Measurements from ENCODE around the gene ATP1A3. TPM values are rescaled to one million over a fixed set of nuclear protein-coding genes. Genes with fewer than 3 reads are reported as not detected.

ATP1A3 gene
- total and polyA plus RNA-seq, 8 donors, result 0.09 to 1.2 (median 0.32) TPM

- H3K4me3 ChIP-seq, result peak overlapping the region; percentile 19 to 58 (median 34)
- no peaks in the 10 kb centered on the region for H3K27me3 ChIP-seq
- DNase-seq, result no peak
- intact Hi-C loops (cut with DNase I), result no loop called here
- no peaks in the 10 kb centered on the region for H3K4me1 ChIP-seq
- no peak for FAIRE-seq
- TF ChIP-seq, protein P1, sequence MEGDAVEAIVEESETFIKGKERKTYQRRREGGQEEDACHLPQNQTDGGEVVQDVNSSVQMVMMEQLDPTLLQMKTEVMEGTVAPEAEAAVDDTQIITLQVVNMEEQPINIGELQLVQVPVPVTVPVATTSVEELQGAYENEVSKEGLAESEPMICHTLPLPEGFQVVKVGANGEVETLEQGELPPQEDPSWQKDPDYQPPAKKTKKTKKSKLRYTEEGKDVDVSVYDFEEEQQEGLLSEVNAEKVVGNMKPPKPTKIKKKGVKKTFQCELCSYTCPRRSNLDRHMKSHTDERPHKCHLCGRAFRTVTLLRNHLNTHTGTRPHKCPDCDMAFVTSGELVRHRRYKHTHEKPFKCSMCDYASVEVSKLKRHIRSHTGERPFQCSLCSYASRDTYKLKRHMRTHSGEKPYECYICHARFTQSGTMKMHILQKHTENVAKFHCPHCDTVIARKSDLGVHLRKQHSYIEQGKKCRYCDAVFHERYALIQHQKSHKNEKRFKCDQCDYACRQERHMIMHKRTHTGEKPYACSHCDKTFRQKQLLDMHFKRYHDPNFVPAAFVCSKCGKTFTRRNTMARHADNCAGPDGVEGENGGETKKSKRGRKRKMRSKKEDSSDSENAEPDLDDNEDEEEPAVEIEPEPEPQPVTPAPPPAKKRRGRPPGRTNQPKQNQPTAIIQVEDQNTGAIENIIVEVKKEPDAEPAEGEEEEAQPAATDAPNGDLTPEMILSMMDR (IDR thresholded peaks at IDR 0.05), result no peak
- no peaks in the 10 kb centered on the region for H3K9me3 ChIP-seq
- H3K36me3 ChIP-seq, result no peaks in the 10 kb centered on the region
- H3K27ac ChIP-seq, result no peak overlapping the region
- peak; percentile 56 to 70 (median 59) for ATAC-seq
- 2% methylated on average over 21 to 29 of the region's 29 CpGs for WGBS, 2 donors
Observed at GRCh38 chr19:41928754-41929535, 65.1 kb downstream of the ATP1A3 start.

DNA sequence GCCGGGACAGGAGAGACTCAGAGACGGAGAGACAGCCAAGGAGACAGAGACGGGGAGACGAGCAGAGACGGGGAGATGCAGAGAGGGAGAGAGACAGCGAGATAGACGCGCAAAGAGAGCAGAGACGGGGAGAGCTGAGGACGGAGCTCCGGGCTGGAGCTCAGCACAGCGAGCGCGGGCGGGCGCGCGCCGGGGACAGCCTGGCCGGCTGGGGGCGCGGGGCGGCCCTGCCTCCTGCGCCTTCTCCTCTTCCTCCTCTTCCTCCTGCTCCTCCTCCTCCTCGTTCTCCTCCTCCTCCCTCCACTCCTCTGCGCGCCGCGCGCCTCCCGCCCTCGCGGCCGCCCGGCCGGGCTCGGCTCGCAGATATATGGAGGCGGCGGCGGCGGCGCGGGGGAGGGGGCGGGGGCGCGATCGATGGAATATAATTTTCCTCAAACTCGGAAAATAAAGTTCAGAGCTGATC lies 65.8 kb downstream of the ATP1A3 start, which contains the start of gene ERFL:
Gene ERFL (minus strand): TSS at position 229 of the 463 bp plus-strand sequence. CDS start 15,530 bp downstream, outside the sequence.
- intact Hi-C loops (cut with DNase I), result no loop called here
- ATAC-seq (peak; percentile 37 to 73 (median 69)), FAIRE-seq (no peak), DNase-seq (no peak)
- no peaks in the 10 kb centered on the region for H3K9me3 ChIP-seq
- H3K4me1 ChIP-seq, result no peaks in the 10 kb centered on the region
- TF ChIP-seq, protein P1 (IDR thresholded peaks at IDR 0.05), result no peak
- no peak within 1 kb of the TSS for H3K27ac ChIP-seq
- 1 to 2% methylated on average over 25 to 49 of the region's 49 CpGs for WGBS, 2 donors
- no peaks in the 10 kb centered on the region for H3K36me3 ChIP-seq
- H3K4me3 ChIP-seq, result peak within 1 kb of the TSS; percentile 19 to 58 (median 34)
- no peaks in the 10 kb centered on the region for H3K27me3 ChIP-seq

GRCh38 chr19:41927497-41928192 lies 66.4 kb downstream of the ATP1A3 start:
- intact Hi-C loops (cut with DNase I), result no loop called here
- Histone ChIP-seq H3K27me3 (no peaks in the 10 kb centered on the region), H3K36me3 (no peaks in the 10 kb centered on the region), H3K4me1 (no peaks in the 10 kb centered on the region), H3K4me3 (peak overlapping the region in 3 of 4 donors; percentile 23 to 58 (median 44)), H3K9me3 (no peaks in the 10 kb centered on the region), H3K27ac (no peak overlapping the region)
- peak in 1 of 6 donors; percentile 62 for DNase-seq
- TF ChIP-seq, protein P1 (IDR thresholded peaks at IDR 0.05), result no peak
- ATAC-seq, result peak in 1 of 4 donors; percentile 8
- WGBS, 2 donors, result 18 to 31% methylated on average over 36 to 43 of the region's 43 CpGs
- FAIRE-seq, result no peak

- no peak for DNase-seq
- Histone ChIP-seq H3K9me3 (no peaks in the 10 kb centered on the region), H3K4me1 (no peaks in the 10 kb centered on the region), H3K27me3 (no peaks in the 10 kb centered on the region), H3K4me3 (no peak overlapping the region), H3K27ac (no peak overlapping the region), H3K36me3 (no peaks in the 10 kb centered on the region)
- ATAC-seq, result no peak
- no peak for FAIRE-seq
- intact Hi-C loops (cut with DNase I), result no loop called here
- WGBS, 2 donors, result 65 to 68% methylated on average over 15 to 16 of the region's 16 CpGs
- TF ChIP-seq, protein P1 (IDR thresholded peaks at IDR 0.05), result no peak
Observed at GRCh38 chr19:41926763-41927496, 67.1 kb downstream of the ATP1A3 start.
